OCI-LY3 (cell line): ENCODE measurements around the gene SLC7A1.

Source experiments
- CTCF ChIP-seq: fragments of 200-600, 300-600 bp; sonication (generic); IDR thresholded peaks from 2 replicates; pipeline ENCODE4 v1.5.1; 2014; ENCODE audit warnings: antibody characterized with exemption, low read length, low read depth
- EZH2phosphoT487 ChIP-seq: fragments of 200-600 bp; shearing (Covaris generic); IDR thresholded peaks from 2 replicates; pipeline ENCODE4 v1.6.1; 2018; ENCODE audit warnings: antibody characterized with exemption, mixed run types, low read depth

- TF ChIP-seq CTCF: no peak
- no peak for TF ChIP-seq EZH2phosphoT487
These were observed 69.7 kb downstream of the SLC7A1 start for GRCh38 chr13:29525757-29526156.
